HG03097 (cell line): ENCODE measurements around the gene CUX1.

Experiments used
- ATAC-seq: cut with Tn5 transposase; IDR thresholded peaks from one replicate; pipeline ENCODE4 v1.9.1; 2021; ENCODE audit not compliant: unreplicated experiment, low FRiP score

Gene CUX1

DNA sequence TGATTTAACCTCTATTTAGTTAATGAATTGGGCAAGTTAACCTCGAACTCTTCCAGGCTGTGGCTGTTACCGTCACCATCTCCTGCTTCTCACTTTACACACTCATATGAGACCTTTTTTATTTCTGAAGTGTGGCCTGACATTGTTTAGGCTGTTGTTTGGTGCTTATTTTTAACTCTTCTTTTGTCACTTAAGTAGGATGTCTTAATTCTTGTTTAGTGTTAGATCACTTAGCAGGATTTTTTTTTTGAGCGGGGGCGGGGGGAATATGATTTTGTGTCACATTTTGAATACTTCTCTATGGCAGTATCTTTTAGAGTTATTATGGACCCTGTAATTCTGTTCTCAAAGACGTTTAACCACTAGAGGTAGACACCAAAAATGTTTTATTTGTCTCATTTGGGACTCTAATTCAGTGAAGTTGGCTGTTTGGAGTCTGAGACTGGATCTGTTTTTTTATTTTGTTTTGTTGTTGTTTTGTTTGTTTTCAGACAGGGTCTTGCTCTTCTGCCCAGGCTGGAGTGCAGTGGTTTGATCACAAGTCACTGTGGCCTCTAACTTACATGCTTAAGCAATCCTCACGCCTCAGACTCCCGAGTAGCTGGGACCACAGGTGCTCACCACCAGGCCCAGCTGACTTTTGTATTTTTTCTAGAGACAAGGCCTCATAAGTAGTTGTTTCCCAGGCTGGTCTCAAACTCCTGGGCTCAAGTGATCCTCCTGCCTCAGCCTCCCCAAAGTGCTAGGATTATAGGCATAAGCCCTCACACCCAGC lies 73.5 kb downstream of the CUX1 start:
- ATAC-seq: no peak

DNA sequence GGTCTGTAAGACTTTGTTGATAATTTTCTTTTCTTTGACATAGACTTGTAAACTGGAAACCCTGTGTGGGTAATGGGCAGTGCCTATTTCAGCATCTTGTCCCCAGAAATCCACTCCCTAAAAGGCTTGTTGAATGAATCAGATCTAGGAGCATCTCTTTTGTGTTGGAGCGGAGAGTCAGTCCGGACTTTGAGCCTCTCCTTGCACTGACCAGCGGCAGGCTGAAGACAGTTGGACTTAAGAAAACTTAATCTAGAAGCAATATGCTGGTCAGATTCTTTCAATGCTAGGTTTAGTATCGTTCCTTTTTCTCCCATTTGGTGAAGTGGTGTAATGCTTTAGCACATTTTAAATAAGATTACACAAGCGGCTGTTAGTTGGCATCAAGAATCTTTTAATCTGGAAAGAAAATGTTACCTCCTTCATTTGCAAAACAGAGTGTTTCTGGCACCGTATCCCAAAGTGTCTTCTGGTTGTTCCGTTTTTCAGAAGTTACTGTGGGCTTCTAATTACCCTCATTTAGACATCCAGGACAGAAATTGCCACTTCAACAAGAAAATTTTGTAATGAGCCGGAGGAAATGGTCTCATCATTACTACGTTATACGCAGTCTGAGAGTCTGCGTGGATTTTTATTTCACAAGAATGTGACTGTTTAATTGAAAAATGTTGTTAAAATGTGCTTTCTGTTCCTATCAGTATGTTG lies 74.7 kb downstream of the CUX1 start:
- no peak for ATAC-seq

GRCh38 chr7:101893341-101894082 lies 76.1 kb downstream of the CUX1 start:
- no peak for ATAC-seq

DNA sequence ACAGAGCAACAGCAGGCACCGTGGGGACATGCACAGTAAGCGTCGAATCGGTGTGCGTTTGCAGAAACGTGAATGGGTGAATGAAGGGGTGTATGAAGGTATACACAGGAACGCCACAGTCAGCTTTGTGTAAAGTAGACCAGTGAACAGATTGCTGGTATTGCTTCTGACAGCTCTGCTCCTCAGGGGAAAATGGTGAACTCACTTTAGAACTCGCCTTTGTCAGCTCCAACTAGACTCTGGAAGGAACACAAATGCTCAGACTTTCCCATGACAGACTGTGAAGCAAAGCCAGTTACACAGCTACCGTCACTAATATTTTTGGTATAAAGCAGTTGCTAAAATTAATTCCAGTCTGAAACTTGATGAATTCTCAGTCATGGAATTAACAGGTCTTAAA lies 78.9 kb downstream of the CUX1 start:
- ATAC-seq: no peak

- no peak for ATAC-seq
Observed at GRCh38 chr7:101896941-101897340, 79.5 kb downstream of the CUX1 start.

- ATAC-seq: no peak
Observed at GRCh38 chr7:101898106-101898505, 80.7 kb downstream of the CUX1 start.

DNA sequence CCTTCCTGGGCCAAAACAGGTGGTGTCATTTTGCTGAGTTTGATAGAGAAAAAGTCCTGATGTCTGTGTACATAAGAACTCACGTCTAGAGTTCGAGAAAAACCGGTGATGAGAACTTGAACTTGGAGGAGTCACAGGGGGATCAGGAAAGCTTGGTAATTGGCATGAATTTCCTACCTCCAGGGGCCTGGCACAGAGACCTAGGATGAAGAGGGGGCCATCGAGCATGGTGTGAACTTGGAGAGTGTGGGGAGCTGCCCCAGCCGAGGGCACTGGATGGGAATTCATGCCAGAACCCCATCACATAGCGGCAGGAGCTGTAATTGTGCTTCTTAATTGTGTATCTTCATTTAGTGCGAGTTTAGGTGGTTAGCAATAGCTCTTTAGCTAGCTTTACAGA lies 82.2 kb downstream of the CUX1 start:
- ATAC-seq: no peak

- ATAC-seq: no peak
Observed at GRCh38 chr7:101900103-101900502, 82.7 kb downstream of the CUX1 start.

DNA sequence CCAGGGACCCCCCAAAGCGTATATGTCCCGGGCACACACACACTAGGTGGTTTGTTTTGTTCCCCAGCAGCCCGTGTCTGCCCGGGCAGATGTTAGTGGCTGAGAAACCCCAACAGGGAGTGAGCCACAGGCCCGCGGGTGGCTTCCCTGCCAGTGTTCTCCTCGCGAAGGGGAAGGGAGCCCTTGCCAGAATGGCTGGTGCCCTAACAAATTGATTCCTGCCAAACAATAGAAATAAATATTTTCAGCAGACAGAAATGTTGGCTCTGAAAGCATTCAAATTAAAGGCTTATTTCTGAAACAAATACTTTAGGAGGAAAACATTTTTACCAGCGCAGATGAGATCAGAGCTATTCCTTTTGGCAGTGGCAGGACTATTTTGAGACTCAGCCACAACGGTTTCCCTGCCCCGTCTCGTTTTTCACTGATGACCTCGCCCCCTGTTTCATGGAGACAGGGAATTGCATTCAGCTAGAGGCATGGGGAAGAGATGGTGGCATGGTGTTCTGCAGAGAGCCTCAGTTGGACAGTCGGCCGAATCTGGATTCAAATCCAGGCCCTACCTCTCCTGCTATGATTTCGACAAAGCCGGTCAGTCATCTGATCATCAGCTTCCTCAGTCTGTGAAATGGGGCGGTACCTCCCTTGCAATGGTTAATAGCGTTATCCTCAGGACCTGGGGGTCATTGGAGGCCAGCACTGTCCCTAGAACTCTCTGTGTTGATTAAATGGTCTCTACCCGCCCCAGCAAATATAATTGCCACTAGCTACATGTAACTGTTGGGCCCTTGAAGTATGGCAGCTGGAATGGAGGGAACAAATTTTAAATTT lies 84.5 kb downstream of the CUX1 start:
- no peak for ATAC-seq

GRCh38 chr7:101902680-101903514 lies 85.5 kb downstream of the CUX1 start:
- ATAC-seq: no peak

GRCh38 chr7:101903515-101903868 lies 86.1 kb downstream of the CUX1 start:
- no peak for ATAC-seq

DNA sequence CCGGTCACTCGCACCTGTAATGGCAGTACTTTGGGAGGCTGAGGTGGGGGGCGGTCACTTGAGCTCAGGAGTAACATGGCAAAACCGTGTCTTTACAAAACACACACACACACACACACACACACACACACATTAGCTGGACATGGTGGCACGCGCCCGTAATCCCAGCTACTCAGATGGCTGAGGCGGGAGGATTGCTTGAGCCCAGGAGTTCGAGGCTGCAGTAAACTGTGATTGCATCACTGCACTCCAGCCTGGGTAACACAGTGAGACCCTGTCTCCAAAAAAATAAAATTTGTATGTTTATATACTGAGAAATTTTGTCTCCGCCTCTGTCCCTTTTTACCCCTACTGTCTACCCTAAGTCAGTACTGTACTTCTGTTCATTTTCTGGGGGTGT lies 86.6 kb downstream of the CUX1 start:
- no peak for ATAC-seq

DNA sequence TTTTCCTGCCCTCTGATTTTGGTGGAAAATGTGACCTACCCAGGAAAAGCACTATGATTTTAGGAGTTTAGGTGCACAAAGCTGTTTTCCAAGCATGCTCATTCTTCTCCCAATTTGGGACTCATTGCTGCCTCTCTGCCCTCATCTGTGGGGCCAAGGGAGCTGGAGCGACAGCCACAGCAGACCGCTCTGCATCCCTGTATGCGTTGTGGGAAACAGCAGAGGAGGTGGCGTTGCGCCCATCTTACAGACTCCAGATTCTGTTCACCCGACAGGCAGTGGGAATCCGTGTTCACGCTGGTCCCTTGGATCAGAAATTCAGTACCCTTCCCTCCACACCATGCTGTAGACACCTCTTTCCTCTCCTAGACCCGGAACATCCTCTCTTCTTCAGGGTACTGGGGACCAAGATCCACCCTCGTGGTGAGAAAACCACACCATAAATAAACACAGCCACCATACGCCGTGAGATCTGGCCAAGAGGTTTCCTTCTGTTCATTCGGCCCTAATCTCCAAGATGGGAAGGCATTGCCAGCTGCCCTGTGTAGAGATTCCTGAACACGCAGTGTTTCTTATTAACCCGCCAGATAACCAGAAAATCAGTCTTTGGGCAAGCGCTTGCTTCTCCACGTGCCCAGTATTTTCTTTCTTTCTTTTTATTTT lies 87.9 kb downstream of the CUX1 start:
- no peak for ATAC-seq

DNA sequence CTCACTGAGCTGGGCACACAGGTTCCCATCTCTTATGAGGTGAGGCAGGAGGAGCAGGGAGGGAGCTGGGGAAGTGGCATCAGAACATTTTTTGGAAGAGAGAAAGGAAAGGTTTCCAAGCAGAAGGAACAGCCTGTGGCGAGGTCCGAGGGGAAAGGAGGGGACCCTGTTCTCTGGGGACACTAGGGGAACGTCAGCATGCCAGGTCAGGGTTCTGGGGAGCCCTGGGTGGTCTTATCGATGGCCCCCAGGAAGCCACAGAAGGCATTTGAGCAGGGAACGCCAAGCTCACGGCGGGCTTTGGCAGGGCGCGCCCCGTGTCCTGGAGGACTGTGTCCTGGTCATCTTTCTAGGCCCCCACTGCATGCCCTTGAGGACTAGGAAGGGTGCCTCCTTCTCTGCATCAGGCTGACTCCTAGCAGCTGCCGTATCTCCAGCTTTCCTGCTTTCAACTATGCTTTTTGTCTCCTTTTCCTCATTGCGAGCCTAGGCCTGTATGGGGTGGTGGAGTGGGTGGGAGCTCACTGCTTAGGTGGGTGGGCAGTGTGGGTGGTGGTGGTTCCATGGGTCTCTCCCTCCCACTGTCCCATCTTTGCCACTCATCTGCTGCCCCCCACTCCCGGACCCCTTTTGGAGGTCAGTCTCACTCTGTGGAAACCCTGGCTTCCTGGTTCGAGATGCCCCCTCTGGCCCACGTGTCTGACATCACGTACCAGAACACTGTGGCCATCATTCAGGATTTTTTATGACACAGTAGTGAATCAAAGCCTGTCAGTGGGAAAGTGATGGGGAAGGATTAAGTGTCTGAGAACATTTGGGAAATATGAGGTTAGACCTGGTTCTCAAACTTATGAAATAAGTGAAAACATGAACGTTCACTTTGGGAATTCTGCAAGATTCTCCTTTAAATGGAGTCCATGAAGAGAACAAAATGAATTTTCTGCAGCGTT lies 89.1 kb downstream of the CUX1 start:
- ATAC-seq: no peak

DNA sequence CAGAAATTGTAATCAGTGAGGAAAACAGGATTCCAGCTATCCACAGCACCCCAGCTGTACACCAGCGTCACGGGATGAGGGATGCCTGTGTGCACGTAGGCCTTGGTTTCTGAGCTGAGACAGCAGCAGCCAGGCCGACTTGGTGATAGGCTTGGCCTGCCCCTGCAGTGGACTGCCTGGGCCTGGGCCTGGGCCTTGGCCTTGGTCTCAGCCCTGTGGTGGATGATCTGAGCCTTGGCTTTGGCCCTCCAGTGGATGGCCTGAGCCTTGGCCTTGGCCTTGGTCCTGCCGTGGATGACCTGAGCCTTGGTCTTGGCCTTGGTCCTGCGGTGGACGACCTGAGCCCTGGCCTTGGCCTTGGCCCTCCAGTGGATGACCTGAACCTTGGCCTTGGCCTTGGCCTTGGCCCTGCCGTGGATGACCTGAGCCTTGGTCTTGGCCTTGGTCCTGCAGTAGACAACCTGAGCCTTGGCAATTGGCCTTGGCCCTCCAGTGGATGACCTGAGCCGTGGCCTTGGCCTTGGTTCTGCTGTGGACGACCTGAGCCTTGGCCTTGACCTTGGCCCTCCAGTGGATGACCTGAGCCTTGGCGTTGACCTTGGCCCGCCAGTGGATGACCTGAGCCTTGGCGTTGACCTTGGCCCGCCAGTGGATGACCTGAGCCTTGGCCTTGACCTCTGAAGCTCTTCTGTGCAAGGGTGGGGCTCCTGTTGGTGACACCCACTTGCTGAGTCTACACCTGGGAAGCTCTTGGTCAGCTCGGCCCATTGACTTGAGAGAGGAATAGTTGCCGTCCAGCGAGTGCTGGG lies 93.8 kb downstream of the CUX1 start:
- no peak for ATAC-seq

DNA sequence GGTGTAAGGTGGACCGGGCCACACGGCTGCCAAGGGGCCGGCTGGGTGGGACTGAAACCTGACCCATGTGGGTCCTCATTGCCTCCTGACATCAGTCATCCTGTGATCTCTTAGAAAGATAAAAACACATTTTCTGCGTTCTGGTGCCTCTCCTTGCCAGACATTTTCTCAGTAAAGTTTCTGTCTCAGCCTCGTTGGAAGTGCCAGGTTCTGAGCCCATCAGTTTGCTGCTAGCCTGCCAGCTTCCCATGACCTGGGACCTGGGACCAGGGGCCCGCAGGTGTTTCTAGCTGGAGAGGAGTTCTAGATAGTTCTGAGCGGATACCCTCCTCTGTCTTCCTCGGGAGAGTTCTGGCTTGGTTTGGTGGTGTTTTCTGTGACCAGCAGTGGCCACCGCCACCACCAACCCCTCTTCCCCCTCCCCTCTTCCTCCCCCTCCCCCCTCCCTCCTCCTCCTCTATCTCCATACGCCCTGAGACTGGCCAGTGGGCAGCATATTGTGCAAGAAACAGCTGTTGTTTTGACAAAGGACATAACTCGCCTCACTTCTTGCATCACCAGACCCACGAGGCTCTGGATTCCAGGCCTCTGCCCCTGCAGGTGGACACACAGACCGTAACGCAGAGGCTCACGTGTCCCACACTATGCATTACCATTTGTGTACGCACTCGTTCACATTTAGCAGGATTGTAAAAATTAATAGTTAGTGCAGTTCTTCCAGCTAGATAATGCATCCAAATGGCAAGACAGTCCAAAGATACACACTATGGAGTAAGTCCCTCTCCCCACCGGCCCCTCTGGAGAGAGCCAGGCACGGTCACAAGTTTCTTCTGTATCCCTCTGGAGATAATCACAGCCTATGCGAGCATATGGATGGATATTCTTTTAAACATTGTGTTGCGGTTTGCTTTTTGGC lies 94.6 kb downstream of the CUX1 start:
- no peak for ATAC-seq
